A549 (cell line): ENCODE data around the gene FGFR3. TPM values are rescaled to one million over a fixed set of nuclear protein-coding genes. Genes with fewer than 3 reads are reported as not detected.
A peak's percentile ranks its signal among the peaks of the same experiment; 100 is the strongest.

ENCODE experiments used
- ATAC-seq, 2 experiments: fragments of 200-7000 bp in 1 of 2; fragments of >200 bp in 1 of 2; cut with Nextera tagmentation in 1 of 2; cut with Tn5 transposase in 1 of 2; 3 replicates each; pipeline versions ENCODE4 v1.8.0 to v1.9.1; 2018 to 2020; ENCODE audit warnings: mild to moderate bottlenecking in 1 of 2, moderate library complexity in 1 of 2
- CTCF ChIA-PET: fragments of 300-600 bp; sonication (Branson Sonifier 250); formaldehyde crosslinking; extraction: SDS; loops from one replicate; lab custom pipeline; 2021; ENCODE audit warnings: antibody characterized with exemption, inconsistent platforms; lab: Yijun Ruan, JAX
- POLR2A ChIA-PET: fragments of 350-600 bp; formaldehyde crosslinking; extraction: SDS; loops from one replicate; lab custom pipeline; 2021; ENCODE audit warnings: antibody characterized with exemption, inconsistent platforms; lab: Yijun Ruan, JAX
- DNase-seq, 2 experiments: peaks; one replicate each; pipeline versions ENCODE4 v3.0.0 to v3.0.0-alpha.2; 2011 to 2016; ENCODE audit warnings: low read depth in 1 of 2, low spot score in 1 of 2
- FAIRE-seq: peaks from 2 replicates; lab custom pipeline; 2011; peaks lifted over from hg19 to GRCh38; lab: Jason Lieb, UNC
- H3K27ac ChIP-seq, 2 experiments: fragments of >200 bp; sonication (Bioruptor Twin); formaldehyde crosslinking; 3 replicates each; pipeline ENCODE4 v1.5.1; 2016 to 2017
- H3K4me1 ChIP-seq: fragments of >200 bp; sonication (Bioruptor Twin); formaldehyde crosslinking; 3 replicates; pipeline ENCODE4 v1.6.1; 2016
- H3K4me2 ChIP-seq: fragments of >200 bp; sonication (Bioruptor Twin); formaldehyde crosslinking; 3 replicates; pipeline ENCODE4 v1.6.1; 2016
- H3K4me3 ChIP-seq: fragments of >200 bp; sonication (Bioruptor Twin); formaldehyde crosslinking; 3 replicates; pipeline ENCODE4 v1.5.1; 2016
- H3K9me3 ChIP-seq: fragments of >200 bp; sonication (Bioruptor Twin); formaldehyde crosslinking; 3 replicates; pipeline ENCODE4 v1.6.1; 2016
- CHD4 ChIP-seq: fragments of 200-600 bp; sonication (generic); IDR thresholded peaks from 2 replicates; pipeline ENCODE4 v1.6.1; 2016; ENCODE audit warnings: antibody characterized with exemption, mild to moderate bottlenecking, borderline replicate concordance
- JUN ChIP-seq, 2 experiments: fragments of >200 bp; sonication (Bioruptor Twin); formaldehyde crosslinking; IDR thresholded peaks; 2 replicates in 1 of 2; 3 replicates in 1 of 2; pipeline ENCODE4 v1.6.1; 2016 to 2017
- NR3C1 ChIP-seq: fragments of >200 bp; sonication (Bioruptor Twin); formaldehyde crosslinking; IDR thresholded peaks from 3 replicates; pipeline ENCODE4 v1.6.1; 2017
- PHF8 ChIP-seq: fragments of 200-600 bp; sonication (generic); IDR thresholded peaks from 2 replicates; pipeline ENCODE4 v1.6.1; 2016; ENCODE audit warnings: low read depth, mild to moderate bottlenecking, antibody characterized with exemption, moderate library complexity, borderline replicate concordance
- RARB ChIP-seq: fragments of 250-450 bp; sonication (Bioruptor Pico); IDR thresholded peaks from 2 replicates; pipeline ENCODE4 v1.8.0; 2021; ENCODE audit warnings: mild to moderate bottlenecking, moderate library complexity
- RCOR1 ChIP-seq: fragments of 150-350 bp; IDR thresholded peaks from 2 replicates; pipeline ENCODE4 v1.6.1; 2014; ENCODE audit warnings: antibody characterized with exemption, low read length, low read depth
- RNF2 ChIP-seq: fragments of 200-600 bp; sonication (generic); IDR thresholded peaks from 2 replicates; pipeline ENCODE4 v1.6.1; 2016; ENCODE audit warnings: low read depth, mild to moderate bottlenecking, antibody characterized with exemption, moderate library complexity, borderline replicate concordance
- TP53 ChIP-seq: fragments of 250-450 bp; sonication (Bioruptor Pico); IDR thresholded peaks from 2 replicates; pipeline ENCODE4 v1.5.0; 2021; ENCODE audit warnings: mild to moderate bottlenecking, moderate library complexity
- ZC3H11A ChIP-seq: fragments of 450-650 bp; IDR thresholded peaks from 2 replicates; pipeline ENCODE4 v1.6.1; 2014; ENCODE audit warnings: antibody characterized with exemption, mild to moderate bottlenecking
- ZFP36 ChIP-seq: fragments of 450-650 bp; IDR thresholded peaks from 2 replicates; pipeline ENCODE4 v1.6.1; 2014; ENCODE audit warnings: borderline replicate concordance; ENCODE audit not compliant: partially characterized antibody
- ZSCAN20 ChIP-seq: fragments of 250-450 bp; sonication (Bioruptor Pico); IDR thresholded peaks from 2 replicates; pipeline ENCODE4 v1.8.0; 2022; ENCODE audit warnings: mild to moderate bottlenecking, moderate library complexity
- WGBS: methylation state at CpG from one replicate; pipeline ENCODE4 v1.1.6; 2017; ENCODE audit errors: missing lambda C conversion rate; 5-methylcytosine and 5-hydroxymethylcytosine counted together
- polyA plus RNA-seq, 4 experiments: library from polyadenylated mRNA; depleted of rRNA in 3 of 4; stranded (reverse); fragments of >200 nt; fragmentation: RNase III in 1 of 4; extraction: RNeasy Plus Mini Kit Qiagen cat#74134 plus additional on column Dnase treatment in 1 of 4; gene quantifications; 2 replicates in 3 of 4; 3 replicates in 1 of 4; pipeline ENCODE4 v1.2.3, GENCODE V29; 2011 to 2017
- TF ChIP-seq, protein P1 (sequence below): fragments of 450-650 bp; IDR thresholded peaks from 2 replicates; pipeline ENCODE4 v1.6.1; 2014; ENCODE audit warnings: antibody characterized with exemption
- TF ChIP-seq, protein P2 (sequence below): IDR thresholded peaks from 2 replicates; pipeline ENCODE4 v1.6.1; 2012

Gene FGFR3
- polyA plus RNA-seq, 2 of the 4 experiments (the other 2 are of a cell fraction): 1.9 to 4.8 TPM

DNA sequence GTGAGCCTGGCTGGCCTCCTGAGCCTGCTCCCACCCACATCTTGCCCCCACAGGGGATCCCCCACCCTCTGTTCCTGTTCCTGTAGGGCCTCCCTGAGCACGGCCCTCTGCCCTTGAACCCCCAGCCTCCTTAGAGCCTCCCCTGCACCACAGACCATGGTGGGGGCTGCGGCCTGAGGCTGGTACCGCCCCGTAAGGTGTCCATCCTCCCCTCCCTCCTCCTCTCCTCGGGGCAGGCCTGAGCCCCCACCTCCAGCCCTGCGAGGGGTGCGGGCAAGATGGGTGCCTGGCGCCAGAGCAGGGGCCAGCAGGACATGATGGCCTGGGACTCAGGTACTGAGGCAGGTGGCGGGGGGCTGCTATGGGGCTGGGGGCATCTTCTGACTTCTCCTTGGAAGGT lies 28.4 kb upstream of the FGFR3 start (continued):
- TF ChIP-seq RCOR1 (no peak), JUN (IDR thresholded peaks at IDR 0.05) (no peak), ZC3H11A (no peak), CHD4 (no peak), TP53 (CRISPR knock-in tag) (no peak)

DNA sequence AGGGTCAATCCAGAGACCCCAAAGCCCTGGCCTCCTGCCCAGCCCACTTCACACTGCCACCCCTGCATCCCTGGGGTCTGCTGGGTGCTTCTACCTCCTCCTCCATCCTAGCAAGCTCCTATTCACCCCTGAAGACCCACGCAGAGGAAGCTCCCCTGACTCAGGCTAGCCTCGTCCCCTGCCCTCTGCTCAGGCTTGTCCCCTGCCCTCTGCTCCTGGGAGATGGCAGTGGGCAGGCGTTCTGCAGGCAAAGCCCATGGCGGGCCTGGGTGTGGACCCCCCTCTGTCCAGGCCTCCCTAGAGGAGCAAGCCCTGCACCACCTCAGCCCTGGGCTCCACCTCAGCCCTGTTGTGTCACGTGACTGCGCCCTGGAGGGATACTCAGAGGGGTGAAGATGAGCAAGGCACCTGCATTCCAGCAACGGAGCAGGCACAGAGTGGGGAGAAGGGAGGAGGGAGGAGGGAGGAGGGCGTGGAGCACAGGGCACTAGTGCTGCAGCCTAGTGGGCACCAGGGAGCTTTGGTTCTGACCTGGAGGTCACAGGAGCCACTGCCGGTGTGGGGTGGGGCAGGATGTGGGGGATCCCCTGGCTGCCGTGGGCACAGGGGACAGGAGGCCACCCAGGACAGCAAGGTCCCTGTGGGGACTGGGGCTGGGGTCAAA lies 27.6 kb upstream of the FGFR3 start:
- FAIRE-seq: no peak
- DNase-seq: peak; percentile 37 to 53
- peak; percentile 29 to 42 for ATAC-seq
- TF ChIP-seq RARB (CRISPR knock-in tag): no peak
- TF ChIP-seq, protein P1, sequence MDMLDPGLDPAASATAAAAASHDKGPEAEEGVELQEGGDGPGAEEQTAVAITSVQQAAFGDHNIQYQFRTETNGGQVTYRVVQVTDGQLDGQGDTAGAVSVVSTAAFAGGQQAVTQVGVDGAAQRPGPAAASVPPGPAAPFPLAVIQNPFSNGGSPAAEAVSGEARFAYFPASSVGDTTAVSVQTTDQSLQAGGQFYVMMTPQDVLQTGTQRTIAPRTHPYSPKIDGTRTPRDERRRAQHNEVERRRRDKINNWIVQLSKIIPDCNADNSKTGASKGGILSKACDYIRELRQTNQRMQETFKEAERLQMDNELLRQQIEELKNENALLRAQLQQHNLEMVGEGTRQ: peak; percentile 72
- peak overlapping the region; percentile 94 to 100 for H3K27ac ChIP-seq
- no peak overlapping the region for H3K4me3 ChIP-seq
- 81% methylated on average over 3 of the region's 10 CpGs for WGBS
- no peaks in the 10 kb centered on the region for H3K9me3 ChIP-seq
- H3K4me2 ChIP-seq: peak overlapping the region; percentile 83
- H3K4me1 ChIP-seq: peaks cover 37% of the 10 kb centered on the region
- ChIA-PET CTCF (interaction anchor here (1.0 to 2.8 kb wide), 6 partner anchors 11 to 134 kb away, joined by 3 to 8 read pairs (median 6); no protein-coding TSS in a partner anchor), POLR2A (no interaction called here)

DNA sequence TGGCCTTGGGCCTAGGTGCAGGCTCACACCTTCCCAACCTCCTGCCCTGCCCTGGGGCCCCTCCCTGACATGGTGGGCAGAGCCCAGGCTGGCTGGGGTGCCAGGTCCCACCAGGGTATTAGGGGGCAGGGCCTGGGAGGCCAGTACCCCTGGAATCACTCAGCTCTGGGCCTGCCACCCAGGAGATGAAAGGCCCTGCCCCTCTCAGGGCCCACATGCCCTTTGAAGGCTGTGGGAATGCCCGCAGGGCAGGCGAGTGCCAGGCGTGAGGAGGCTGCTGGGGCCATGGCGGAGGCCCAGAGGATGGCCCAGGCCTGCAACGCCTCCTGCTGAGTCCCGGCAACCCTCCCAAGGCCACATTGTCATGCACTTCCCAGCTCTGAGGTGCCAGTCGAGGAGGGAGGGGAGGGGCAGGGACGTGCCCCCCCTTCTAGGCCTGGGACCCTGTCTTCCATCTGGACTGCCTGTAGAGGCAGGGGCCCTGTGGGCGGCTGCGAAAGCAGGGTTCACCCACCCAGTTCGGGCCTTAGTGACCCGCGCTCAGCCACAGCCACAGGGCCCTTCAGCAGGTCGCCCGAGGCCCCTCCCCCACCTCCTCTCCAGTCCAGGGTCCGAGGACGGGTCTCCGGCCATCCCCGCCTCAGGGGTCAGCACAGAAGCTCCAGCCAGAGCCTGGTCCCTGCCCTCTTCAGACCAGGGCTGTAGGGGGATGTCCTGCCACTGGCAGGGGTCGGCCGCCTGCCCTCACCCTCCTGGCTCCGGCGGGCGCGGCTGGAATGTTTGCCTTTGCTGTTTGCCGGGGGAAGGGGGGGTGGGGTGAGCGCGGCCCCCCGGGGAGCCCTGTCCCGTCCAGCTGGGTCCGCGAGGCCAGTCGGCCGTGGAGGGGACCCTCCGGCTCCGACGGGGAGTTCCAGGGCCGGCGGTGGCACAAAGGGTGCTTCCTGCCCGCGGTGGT lies 26.7 kb upstream of the FGFR3 start:
- peak overlapping the region; percentile 94 to 100 for H3K27ac ChIP-seq
- CTCF ChIA-PET: interaction anchor here (1.0 to 2.8 kb wide), 6 partner anchors 12 to 133 kb away, joined by 3 to 8 read pairs (median 6); no protein-coding TSS in a partner anchor
- no peaks in the 10 kb centered on the region for H3K9me3 ChIP-seq
- H3K4me1 ChIP-seq: peaks cover 30% of the 10 kb centered on the region
- ATAC-seq: peak; percentile 54 to 68
- no peak for FAIRE-seq
- TF ChIP-seq, protein P2, sequence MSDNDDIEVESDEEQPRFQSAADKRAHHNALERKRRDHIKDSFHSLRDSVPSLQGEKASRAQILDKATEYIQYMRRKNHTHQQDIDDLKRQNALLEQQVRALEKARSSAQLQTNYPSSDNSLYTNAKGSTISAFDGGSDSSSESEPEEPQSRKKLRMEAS: peak; percentile 56
- TF ChIP-seq RNF2 (peak; percentile 41; the same call in 1 of the 2 replicates), ZSCAN20 (CRISPR knock-in tag) (no peak), PHF8 (no peak), RARB (CRISPR knock-in tag) (no peak), ZFP36 (no peak), TP53 (CRISPR knock-in tag) (no peak), NR3C1 (no peak)
- peak overlapping the region; percentile 83 for H3K4me2 ChIP-seq
- peak overlapping the region; percentile 95 for H3K4me3 ChIP-seq
- 0% methylated on average over 1 of the region's 41 CpGs for WGBS
- POLR2A ChIA-PET: no interaction called here
- peak; percentile 66 to 82 for DNase-seq

DNA sequence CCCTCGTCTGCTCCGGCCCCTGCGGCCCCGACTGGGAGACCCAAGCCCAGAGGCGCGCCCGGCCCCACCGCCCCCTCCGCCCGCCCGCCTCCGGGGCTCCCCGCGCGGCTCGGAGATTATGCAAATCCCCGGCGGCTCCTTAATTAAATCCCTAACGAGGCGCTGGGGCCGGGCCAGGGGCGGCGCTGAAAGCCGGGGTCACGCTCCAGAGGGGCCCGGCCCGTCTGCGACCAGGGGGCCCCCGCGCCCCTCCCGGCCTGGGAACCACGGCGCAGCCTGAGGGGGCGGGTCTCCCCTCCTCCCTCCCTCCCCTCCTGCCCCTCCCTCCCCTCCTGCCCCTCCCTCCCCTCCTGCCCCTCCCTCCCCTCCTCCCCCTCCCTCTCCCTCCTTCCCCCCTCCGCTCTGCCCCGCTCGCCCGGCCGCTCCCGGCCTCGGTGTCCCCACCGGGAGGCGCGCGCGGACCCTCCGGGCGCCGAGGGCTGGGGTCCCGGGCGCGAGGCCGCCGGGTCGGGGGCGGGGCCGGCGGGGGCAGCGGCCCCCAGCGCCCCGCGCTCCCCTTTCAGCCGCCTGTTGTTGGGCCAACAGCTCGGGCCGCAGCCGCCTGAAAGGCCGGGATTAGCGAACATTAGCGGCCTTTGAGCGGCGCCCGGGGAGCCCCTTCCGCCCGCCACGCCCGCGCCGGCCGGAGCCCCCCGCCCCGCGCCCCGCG lies 25.9 kb upstream of the FGFR3 start:
- H3K4me3 ChIP-seq: peak overlapping the region; percentile 95
- peak overlapping the region; percentile 83 for H3K4me2 ChIP-seq
- no peak for FAIRE-seq
- H3K4me1 ChIP-seq: peaks cover 30% of the 10 kb centered on the region
- no peaks in the 10 kb centered on the region for H3K9me3 ChIP-seq
- 2% methylated on average over 15 of the region's 84 CpGs for WGBS
- H3K27ac ChIP-seq: peak overlapping the region; percentile 94 to 100
- POLR2A ChIA-PET: interaction anchor here (0.9 kb wide), 1 partner anchor 26 kb away, joined by 5 read pairs; the partner anchor contains the start of gene FGFR3
- CTCF ChIA-PET: interaction anchor here (1.0 to 2.8 kb wide), 12 partner anchors 9 to 132 kb away, joined by 3 to 9 read pairs (median 6); no protein-coding TSS in a partner anchor
- peak in 1 of 2 experiments; percentile 38; a peak in 3 of 5 replicates for TF ChIP-seq JUN (IDR thresholded peaks at IDR 0.05)
- no peak for TF ChIP-seq RARB (CRISPR knock-in tag)
- ATAC-seq: peak; percentile 3 to 15; a peak in 3 of 6 replicates
- peak in 1 of 2 experiments; percentile 50 for DNase-seq
